Mucosa of rectum (tissue), 2 donors: ENCODE results near the gene MS4A10.

Source experiments
- H3K27ac ChIP-seq, 2 donors: one replicate each; pipeline ENCODE4 v1.7.0; 2013; ENCODE audit warnings: inconsistent platforms in 2 of 2, low read depth in 2 of 2, low read length in 2 of 2
- H3K27me3 ChIP-seq, 2 donors: one replicate each; pipeline ENCODE4 v1.7.0; 2013; ENCODE audit warnings: low read length in 2 of 2; ENCODE audit not compliant: control insufficient read depth in 2 of 2, insufficient read depth in 2 of 2
- H3K36me3 ChIP-seq, 2 donors: one replicate each; pipeline ENCODE4 v1.7.0; 2013; ENCODE audit warnings: low read length in 2 of 2; ENCODE audit not compliant: control insufficient read depth in 2 of 2, insufficient read depth in 2 of 2
- H3K4me1 ChIP-seq, 2 donors: one replicate each; pipeline ENCODE4 v1.7.0; 2013; ENCODE audit warnings: low read length in 2 of 2, mild to moderate bottlenecking in 1 of 2; ENCODE audit not compliant: control insufficient read depth in 2 of 2, insufficient read depth in 2 of 2
- H3K4me3 ChIP-seq, 2 donors: one replicate each; pipeline ENCODE4 v1.7.0; 2013; ENCODE audit warnings: low read length in 2 of 2
- H3K9ac ChIP-seq, 2 donors: one replicate each; pipeline ENCODE4 v1.7.0; 2013; ENCODE audit warnings: low read length in 2 of 2, low read depth in 1 of 2, mild to moderate bottlenecking in 1 of 2
- H3K9me3 ChIP-seq, 2 donors: one replicate each; pipeline ENCODE4 v1.7.0; 2013; ENCODE audit warnings: low read length in 2 of 2; ENCODE audit not compliant: control insufficient read depth in 2 of 2
- donor health status: healthy.
- donor health status: Normal muscosa, but diverticular disease.

MS4A10 gene

GRCh38 chr11:60845338-60845737 is 60.2 kb downstream of the MS4A10 start:
- peaks cover 28 to 29% of the 10 kb centered on the region in 2 donors for H3K4me1 ChIP-seq
- peaks cover 8 to 16% of the 10 kb centered on the region in 2 donors for H3K36me3 ChIP-seq
- H3K9me3 ChIP-seq: no peaks in the 10 kb centered on the region
- no peak overlapping the region for H3K27ac ChIP-seq
- no peak overlapping the region for H3K9ac ChIP-seq
- no peak overlapping the region for H3K4me3 ChIP-seq
- no peaks in the 10 kb centered on the region for H3K27me3 ChIP-seq

DNA sequence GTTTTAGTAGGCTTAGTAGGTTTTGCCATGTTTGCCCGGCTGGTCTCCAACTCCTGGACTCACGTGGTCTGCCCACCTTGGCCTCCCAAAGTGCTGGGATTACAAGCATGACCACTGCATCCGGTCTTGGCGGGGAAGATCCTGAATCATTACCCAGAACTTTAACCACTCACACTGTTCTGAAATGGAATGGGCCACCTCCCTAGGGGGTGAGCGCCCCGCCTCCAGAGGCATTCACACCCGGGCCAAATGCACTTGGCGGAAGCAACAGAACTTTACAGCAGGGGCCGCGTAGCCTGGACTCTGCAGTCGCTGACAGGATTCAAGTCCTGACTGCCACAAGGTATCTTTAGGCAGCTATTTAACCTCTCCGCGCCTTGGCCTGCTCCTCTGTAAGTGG is 62.1 kb downstream of the MS4A10 start:
- Histone ChIP-seq H3K27ac (no peak overlapping the region), H3K9me3 (no peaks in the 10 kb centered on the region), H3K36me3 (peaks cover 18 to 30% of the 10 kb centered on the region in 2 donors), H3K9ac (no peak overlapping the region), H3K4me3 (no peak overlapping the region), H3K4me1 (peaks cover 23 to 27% of the 10 kb centered on the region in 2 donors), H3K27me3 (no peaks in the 10 kb centered on the region)

- Histone ChIP-seq H3K4me3 (no peak overlapping the region), H3K9ac (no peak overlapping the region), H3K27ac (no peak overlapping the region), H3K4me1 (peaks cover 24 to 25% of the 10 kb centered on the region in 2 donors), H3K9me3 (no peaks in the 10 kb centered on the region), H3K36me3 (peaks cover 18 to 30% of the 10 kb centered on the region in 2 donors), H3K27me3 (no peaks in the 10 kb centered on the region)
Observed at GRCh38 chr11:60847896-60848295, 62.8 kb downstream of the MS4A10 start.

DNA sequence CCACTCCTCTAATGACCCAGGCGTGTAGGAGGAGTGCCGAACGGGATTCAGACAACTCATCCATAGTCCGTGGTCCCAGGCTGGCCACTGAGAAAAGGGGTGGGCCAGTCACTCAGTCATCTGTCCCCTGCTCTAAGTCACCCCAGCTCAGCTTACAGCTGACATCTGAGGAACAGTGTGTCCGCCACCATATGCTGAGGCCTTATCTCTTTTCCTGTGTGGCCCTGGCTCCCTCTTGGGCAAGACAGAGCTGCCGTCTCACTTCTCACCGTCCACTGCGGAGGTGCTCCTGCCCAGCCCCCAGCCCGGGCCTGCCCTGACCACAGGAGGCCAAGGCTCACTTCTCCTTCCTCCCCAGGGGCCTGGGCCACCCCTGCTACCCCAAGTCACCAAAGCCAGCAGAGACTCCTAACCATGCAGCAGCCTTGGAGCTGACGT is 63.6 kb downstream of the MS4A10 start:
- H3K4me3 ChIP-seq: no peak overlapping the region
- H3K27ac ChIP-seq: peak overlapping the region in 1 of 2 donors; percentile 43
- H3K9ac ChIP-seq: no peak overlapping the region
- no peaks in the 10 kb centered on the region for H3K27me3 ChIP-seq
- H3K36me3 ChIP-seq: peaks cover 18 to 30% of the 10 kb centered on the region in 2 donors
- no peaks in the 10 kb centered on the region for H3K9me3 ChIP-seq
- peaks cover 17 to 22% of the 10 kb centered on the region in 2 donors for H3K4me1 ChIP-seq

DNA sequence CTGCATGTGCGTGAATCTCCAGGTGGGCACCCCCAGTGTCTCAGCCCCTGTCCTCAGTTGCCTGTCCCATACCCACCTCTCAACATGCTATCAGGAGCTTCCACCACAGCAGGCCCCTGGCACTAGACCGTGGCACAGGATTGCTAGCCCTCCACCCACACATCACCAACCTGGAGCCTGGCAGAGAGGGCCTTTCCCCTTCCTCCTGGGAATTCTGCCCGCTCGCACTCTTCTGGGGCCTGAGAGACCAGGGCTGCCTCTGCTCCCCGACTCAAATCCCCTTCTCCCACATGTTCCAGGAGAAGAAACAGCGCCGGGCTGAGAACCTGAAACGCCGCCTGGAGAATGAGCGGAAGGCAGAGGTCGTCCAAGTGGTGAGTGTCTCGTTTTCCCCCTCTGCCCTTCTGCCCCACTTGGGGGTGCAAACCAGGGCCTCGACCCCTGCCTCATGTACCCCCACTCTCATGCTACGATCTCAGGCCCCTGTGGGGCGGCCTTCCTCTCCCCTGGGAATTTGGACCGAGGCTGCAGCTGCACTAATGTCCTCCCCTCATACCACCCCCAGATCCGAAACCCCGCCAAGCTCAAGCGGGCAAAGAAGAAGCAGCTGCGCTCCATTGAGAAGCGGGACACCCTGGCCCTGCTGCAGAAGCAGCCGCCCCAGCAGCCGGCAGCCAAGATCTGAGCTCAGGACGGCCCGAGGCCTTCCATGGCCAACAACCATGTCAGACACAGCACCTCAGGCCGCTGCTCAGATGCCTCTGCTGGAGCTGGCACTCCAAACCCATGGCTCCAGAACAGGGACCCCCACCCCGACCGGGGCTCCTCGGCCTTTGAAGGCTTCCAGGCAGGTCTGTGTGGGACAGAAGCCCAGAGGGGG is 64.7 kb downstream of the MS4A10 start:
- Histone ChIP-seq H3K4me1 (peaks cover 10 to 14% of the 10 kb centered on the region in 2 donors), H3K9me3 (no peaks in the 10 kb centered on the region), H3K36me3 (peaks cover 18 to 30% of the 10 kb centered on the region in 2 donors), H3K4me3 (no peak overlapping the region), H3K27ac (no peak overlapping the region), H3K9ac (no peak overlapping the region), H3K27me3 (no peaks in the 10 kb centered on the region)
